ENCODE results near the gene ST3GAL3.

GRCh38 chr1:43821471-43821870, 114.1 kb downstream of the ST3GAL3 start:
- TF ChIP-seq, protein P1, sequence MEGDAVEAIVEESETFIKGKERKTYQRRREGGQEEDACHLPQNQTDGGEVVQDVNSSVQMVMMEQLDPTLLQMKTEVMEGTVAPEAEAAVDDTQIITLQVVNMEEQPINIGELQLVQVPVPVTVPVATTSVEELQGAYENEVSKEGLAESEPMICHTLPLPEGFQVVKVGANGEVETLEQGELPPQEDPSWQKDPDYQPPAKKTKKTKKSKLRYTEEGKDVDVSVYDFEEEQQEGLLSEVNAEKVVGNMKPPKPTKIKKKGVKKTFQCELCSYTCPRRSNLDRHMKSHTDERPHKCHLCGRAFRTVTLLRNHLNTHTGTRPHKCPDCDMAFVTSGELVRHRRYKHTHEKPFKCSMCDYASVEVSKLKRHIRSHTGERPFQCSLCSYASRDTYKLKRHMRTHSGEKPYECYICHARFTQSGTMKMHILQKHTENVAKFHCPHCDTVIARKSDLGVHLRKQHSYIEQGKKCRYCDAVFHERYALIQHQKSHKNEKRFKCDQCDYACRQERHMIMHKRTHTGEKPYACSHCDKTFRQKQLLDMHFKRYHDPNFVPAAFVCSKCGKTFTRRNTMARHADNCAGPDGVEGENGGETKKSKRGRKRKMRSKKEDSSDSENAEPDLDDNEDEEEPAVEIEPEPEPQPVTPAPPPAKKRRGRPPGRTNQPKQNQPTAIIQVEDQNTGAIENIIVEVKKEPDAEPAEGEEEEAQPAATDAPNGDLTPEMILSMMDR (IDR thresholded peaks at IDR 0.05): no peak
- no peak for TF ChIP-seq POLR2A (IDR thresholded peaks at IDR 0.05)
- no peak for TF ChIP-seq POLR2AphosphoS5 (IDR thresholded peaks at IDR 0.05)

Measured in breast epithelium (tissue), 3 donors.